Dedifferentiated amniotic fluid mesenchymal stem cell (primary cell): ENCODE measurements around the gene PAPPA2.
"Not testable (repeated sequence)": the region's sequence is repeated elsewhere in the genome, so short reads cannot be mapped to it uniquely, and the experiment has no call there.

ENCODE experiments used
- DNase-seq: peaks from one replicate; pipeline ENCODE4 v3.0.0-alpha.2; 2016; ENCODE audit errors: extremely low spot score

Gene PAPPA2, protein sequence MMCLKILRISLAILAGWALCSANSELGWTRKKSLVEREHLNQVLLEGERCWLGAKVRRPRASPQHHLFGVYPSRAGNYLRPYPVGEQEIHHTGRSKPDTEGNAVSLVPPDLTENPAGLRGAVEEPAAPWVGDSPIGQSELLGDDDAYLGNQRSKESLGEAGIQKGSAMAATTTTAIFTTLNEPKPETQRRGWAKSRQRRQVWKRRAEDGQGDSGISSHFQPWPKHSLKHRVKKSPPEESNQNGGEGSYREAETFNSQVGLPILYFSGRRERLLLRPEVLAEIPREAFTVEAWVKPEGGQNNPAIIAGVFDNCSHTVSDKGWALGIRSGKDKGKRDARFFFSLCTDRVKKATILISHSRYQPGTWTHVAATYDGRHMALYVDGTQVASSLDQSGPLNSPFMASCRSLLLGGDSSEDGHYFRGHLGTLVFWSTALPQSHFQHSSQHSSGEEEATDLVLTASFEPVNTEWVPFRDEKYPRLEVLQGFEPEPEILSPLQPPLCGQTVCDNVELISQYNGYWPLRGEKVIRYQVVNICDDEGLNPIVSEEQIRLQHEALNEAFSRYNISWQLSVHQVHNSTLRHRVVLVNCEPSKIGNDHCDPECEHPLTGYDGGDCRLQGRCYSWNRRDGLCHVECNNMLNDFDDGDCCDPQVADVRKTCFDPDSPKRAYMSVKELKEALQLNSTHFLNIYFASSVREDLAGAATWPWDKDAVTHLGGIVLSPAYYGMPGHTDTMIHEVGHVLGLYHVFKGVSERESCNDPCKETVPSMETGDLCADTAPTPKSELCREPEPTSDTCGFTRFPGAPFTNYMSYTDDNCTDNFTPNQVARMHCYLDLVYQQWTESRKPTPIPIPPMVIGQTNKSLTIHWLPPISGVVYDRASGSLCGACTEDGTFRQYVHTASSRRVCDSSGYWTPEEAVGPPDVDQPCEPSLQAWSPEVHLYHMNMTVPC (N-terminal part only)

DNA sequence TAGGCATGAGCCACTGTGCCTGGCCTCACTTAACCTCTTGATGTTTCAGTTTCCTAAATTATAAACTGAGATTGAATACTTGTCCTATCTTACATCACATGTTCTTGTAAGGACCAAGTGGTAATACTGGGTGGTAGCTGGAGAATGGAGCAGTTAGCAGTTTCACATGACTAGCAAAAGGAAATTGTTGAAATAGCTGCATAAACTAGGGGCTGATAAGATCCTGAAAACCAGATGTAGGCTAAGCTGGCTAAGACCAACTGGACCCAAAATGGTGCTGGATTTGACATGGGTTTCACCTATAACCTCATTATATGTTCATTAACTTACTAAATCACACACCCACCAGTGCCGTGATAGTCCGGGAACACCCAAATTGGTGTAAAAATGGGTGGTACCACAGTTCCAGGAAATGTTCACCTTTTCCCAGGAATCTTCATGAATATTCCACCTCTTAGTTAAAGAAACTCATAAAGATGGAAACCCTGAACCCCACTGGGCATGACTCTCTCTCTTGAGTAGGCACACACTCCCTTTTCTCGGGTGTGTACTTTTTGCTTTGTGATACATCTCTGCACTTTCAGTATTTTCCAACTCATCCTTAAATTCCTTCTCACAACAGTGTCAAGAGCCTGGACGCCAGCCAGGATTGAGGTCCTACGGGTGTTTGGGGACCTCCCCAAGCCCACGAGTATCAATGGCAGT is at the start of gene PAPPA2:
PAPPA2 (plus strand) TSS at position 502 of the 705 bp plus-strand sequence. CDS start 93,148 bp downstream, outside the sequence.
- DNase-seq: no peak

DNA sequence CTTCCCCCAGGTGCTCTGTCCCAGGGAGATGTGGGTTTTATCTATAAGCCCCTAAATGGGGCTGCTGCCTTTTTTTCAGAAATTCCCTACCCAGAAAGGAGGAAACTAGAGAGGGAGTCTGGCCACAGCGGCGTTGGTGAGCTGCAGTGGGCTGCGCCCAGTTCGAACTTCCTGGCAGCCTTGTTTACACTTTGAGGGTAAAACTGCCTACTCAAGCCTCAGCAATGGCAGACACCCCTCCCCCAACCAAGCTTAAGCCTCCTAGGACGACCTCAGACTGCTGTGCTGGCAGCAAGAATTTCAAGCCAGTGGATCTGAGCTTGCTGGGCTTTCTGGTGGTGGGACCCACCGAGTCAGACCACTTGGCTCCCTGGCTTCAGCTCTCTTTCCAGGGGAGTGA is 46.2 kb upstream of the PAPPA2 start:
- no peak for DNase-seq

DNA sequence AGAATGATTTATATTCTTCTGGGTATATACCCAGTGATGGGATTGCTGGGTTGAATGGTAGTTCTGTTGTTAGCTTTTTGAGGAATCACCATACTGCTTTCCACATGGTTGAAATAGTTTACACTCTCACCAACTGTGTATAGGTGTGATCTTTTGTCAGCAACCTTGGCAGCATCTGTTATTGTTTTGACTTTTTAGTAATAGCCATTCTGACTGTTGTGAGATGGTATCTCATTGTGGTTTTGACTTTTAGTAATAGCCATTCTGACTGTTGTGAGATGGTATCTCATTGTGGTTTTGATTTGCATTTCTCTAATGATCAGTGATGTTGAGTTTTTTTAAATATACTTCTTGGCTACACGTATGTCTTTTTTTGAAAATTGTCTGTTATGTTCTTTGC is 43.4 kb upstream of the PAPPA2 start:
- DNase-seq: not testable (repeated sequence)

DNA sequence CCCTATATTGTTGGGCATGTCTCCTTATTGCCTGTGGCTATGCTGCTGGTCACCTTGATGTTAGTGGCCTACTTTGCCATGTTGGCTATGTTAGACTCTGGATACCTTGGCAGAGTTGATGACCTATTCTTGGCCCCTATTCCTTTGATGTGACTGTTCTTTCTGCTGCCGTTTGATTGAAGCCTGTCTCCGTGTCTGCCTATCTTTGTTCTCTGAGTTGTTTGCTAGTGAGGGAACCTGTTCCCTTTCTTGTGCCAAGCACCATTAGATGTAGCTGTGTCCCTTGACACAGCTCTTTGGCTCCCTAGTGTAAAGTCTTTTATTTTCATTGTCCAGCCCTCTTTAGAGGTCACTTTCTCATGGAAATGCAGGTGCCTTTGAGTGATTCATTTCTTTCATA is 28.7 kb upstream of the PAPPA2 start:
- no peak for DNase-seq

DNA sequence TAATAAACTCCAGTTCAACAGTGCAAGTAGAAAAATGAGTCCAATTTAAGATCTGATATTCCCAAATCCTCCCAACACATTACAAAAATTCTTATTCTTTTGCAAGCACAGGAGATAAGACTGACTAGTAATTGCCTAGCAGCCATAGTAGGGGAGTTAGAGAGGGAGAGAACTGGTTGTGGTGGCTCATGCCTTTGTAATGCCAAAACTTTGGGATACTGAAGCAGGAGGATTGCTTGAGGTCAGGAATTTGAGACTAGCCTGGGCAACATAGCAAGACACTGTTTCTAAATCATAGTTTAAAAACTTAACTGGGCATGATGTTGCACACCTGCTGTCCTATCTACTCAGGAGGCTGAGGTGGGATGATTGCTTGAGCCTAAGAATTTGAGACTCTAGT is 26.7 kb upstream of the PAPPA2 start:
- DNase-seq: no peak

DNA sequence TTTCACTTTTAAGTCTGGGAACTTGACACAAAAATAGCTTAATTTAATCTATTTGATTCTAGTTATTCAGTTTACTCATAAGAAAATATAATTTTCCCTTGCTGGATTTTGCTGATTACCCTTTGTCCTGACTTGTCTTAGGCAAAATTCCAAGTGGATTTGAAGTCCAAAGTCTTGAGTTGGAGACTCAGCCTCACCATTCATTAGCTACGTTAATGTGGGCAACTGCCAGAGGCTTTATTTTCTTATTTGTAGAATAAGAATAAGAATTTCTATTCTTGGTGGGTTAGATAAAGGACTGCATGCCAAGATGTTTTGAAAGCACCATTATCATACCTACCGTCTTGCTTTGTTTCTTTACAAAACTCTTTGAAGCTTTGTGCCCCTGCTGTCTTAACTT is 22.8 kb upstream of the PAPPA2 start:
- no peak for DNase-seq

DNA sequence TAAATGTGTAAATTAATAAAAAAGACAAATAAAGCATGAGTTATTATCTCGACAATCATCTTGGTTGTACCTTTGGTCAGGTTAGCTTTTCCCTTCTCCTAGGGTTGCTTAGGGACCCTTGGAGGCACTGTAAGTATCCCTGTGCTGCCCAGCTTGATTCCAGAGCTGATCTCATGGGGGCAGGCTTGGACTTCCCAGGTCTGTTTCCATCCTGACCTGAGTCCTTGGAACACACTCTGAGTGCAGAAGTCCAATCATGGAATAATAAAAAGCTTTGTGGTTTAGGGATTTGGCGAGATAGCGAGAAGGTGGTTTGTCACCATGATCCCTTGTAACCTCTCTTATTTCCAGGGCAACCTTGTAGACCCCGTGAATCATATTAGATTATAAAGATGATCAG is 18.7 kb upstream of the PAPPA2 start:
- DNase-seq: no peak

- DNase-seq: no peak
Measured at GRCh38 chr1:176445402-176445801, 17.6 kb upstream of the PAPPA2 start.

DNA sequence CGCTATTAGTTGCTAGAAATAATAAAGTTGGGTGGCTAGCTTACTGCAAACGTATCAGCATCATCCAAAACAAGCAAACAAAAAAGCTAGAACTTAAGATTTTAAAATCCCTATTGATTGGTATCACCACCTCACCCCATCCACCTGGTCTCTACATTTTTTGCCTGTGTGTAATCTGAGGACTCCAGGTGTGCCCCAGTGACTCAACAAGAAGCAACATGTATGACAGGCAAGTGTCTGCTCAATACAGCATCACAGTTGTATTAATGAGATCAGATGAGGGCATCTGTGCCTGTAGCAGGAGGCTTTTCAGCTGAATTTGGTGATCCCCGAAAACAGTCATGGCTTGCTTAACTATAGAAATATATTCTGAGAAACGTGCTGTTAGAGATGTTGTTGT is 14.6 kb upstream of the PAPPA2 start:
- no peak for DNase-seq

GRCh38 chr1:176450526-176450925 is 12.4 kb upstream of the PAPPA2 start:
- DNase-seq: no peak

- DNase-seq: not testable (repeated sequence)
Measured at GRCh38 chr1:176451741-176452140, 11.2 kb upstream of the PAPPA2 start.

- DNase-seq: no peak
Measured at GRCh38 chr1:176456795-176457194, 6.2 kb upstream of the PAPPA2 start.

DNA sequence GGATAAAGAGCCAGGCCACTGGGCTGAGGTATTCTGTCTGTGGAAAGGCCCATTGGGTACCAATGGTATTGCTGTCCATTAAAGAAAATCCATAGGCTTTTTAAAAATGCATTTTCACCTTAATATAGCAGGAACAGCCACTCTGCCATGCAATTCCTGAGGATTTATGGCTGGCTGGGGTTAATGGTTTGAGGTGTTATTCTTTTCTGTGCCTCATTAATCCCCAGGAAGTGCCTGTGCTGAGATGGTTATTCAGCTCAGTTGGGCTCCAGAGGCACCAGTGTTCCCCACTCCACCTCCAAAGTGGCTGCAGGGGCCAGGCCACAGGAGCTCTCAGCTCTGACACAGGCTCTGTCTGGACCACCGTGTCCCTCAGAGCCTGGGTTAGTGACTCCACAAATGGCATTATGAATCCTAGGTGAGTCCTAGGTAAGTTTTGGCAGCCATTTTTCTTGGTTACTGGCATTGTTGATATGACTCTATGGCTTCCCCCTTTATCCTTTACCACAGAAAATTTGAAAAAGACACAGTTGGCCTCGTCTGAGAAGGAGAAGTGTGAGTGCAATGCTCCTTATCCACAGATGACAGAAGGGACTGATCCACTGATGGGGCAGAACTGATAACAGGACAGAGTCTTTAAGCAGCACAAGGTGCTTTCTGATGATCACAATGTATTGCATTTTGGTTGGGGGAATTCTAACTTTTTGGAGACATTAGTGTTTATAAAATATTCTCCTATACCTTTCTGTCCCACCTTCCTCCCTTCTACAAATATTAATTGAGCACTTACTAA is 2.2 kb upstream of the PAPPA2 start:
- DNase-seq: no peak

GRCh38 chr1:176461576-176461975 is 1.4 kb upstream of the PAPPA2 start:
- no peak for DNase-seq

- DNase-seq: no peak
Measured at GRCh38 chr1:176466514-176466913, 3.5 kb downstream of the PAPPA2 start.

DNA sequence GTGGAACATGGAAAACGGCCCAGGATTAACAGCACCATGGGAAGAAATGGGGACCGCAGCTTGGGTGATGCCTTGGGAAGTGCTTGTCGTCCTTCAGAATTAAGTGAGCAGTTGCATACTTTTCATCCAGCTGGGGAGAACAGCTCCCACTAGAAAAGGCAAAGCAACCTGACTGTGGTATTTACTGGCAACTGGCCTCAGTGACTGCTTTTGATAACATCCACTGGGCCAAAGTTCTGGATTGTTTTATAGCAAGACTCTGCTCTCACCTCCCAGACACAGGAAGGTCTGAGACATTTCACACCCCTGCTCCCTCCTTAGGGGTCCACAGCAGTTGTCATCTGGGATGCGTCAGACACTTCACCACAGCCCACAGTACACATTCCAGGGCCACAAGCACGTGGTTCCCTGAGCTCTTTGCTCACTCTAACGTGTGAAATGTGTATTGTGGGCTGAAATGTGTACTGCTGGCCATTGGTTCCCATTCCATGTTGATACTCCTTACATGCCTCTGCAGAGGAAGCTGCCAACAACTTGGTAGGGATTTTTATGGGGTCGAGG is 6.6 kb downstream of the PAPPA2 start:
- no peak for DNase-seq

- DNase-seq: no peak
Measured at GRCh38 chr1:176471338-176472121, 8.6 kb downstream of the PAPPA2 start.

- no peak for DNase-seq
Measured at GRCh38 chr1:176479971-176480370, 17.0 kb downstream of the PAPPA2 start.

GRCh38 chr1:176480750-176481149 is 17.8 kb downstream of the PAPPA2 start:
- DNase-seq: no peak

GRCh38 chr1:176485083-176485482 is 22.1 kb downstream of the PAPPA2 start:
- no peak for DNase-seq
